Stimulated activated CD4-positive, alpha-beta T cell treated with anti-CD3 and anti-CD28 coated beads, Interleukin-1b, Interleukin-23, amount 100 ng/mL, for 24 hours (primary cell): Measurements from ENCODE around the gene BMPER.

Experiments used
- DNase-seq, 4 experiments: peaks; one replicate each; pipeline ENCODE4 v3.0.0-alpha.2; 2020; ENCODE audit warnings: low read depth in 4 of 4, low spot score in 1 of 4

The BMPER gene

DNA sequence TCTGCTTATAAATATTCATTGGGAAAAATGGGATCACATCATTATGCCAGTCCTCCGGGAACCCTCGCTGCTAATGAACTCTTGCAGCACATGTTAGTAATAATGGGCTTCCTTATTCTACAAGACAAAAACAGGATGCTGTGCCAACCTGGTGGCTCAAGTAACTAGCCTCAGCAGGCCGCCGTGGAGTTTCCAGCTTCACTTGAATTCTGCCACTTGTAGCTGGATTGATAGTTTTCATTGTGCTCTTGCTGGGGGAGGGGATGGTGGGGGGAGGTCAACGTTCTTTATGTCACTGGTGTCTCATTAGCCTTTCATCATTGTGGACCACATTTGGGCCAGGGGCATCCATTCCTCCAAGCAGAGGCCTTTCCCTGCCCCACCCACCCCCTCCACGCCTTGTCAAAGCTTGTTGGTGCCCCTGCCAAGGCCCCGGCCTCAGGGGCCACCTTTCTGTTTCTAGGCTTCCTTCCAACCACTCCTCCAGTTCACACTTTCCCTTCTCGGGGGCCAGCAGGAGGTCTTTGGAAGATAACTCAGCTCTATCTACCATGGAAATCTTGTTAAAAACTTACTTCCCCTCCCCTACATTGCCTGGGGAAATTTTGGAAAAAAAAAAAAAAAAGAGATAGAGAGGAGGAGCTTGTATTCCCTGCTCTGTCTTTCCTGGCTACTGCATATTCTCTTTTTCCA, 153.9 kb downstream of the BMPER start:
- DNase-seq, result no peak

GRCh38 chr7:34060196-34060947, 155.0 kb downstream of the BMPER start:
- DNase-seq, result no peak

- DNase-seq, result no peak
Measured at GRCh38 chr7:34061149-34061548, 155.8 kb downstream of the BMPER start.

- DNase-seq, result no peak
Measured at GRCh38 chr7:34062341-34062740, 157.0 kb downstream of the BMPER start.

DNA sequence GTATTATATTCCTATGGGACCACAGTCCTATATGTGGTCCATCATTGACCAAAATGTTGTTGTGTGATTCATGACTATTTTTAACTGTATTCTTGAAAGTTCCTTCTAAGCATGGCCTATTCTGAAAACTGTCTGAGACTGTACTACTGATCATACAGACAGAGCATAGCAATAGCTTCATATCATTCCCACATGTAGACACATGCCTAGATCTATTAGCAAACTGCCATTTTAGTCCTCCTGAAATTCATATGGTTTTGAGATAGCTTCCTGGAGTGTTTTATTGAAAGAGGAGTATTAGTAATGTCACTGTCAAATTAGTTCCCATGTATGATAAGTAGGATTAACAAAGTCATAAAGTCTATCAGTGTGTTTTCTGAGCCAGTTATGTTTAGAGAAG, 157.5 kb downstream of the BMPER start:
- DNase-seq, result no peak

- DNase-seq, result no peak
Measured at GRCh38 chr7:34064519-34065158, 159.3 kb downstream of the BMPER start.

- no peak for DNase-seq
Measured at GRCh38 chr7:34066411-34066810, 161.1 kb downstream of the BMPER start.

GRCh38 chr7:34067005-34067778, 161.9 kb downstream of the BMPER start:
- DNase-seq, result no peak

DNA sequence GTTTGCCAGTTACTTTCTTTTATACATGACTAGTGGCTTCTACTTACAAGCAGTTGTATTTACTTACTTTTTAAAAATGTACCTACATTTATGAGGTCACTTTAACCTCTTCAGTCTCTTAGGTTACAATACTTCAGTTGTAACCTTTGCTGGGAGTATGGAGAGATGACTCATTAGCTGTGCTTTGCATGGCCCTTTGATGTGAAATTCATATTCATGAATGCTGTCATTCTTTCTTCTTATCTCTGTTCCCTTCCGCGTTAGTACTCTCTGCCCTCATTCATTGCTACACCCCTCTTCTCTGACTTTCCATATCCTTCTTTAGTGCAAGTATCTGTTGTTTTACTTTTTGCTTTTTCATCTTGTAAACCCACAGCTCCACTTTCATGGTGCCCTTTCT, 164.3 kb downstream of the BMPER start:
- DNase-seq, result no peak

GRCh38 chr7:34070511-34071323, 165.4 kb downstream of the BMPER start:
- DNase-seq, result no peak

DNA sequence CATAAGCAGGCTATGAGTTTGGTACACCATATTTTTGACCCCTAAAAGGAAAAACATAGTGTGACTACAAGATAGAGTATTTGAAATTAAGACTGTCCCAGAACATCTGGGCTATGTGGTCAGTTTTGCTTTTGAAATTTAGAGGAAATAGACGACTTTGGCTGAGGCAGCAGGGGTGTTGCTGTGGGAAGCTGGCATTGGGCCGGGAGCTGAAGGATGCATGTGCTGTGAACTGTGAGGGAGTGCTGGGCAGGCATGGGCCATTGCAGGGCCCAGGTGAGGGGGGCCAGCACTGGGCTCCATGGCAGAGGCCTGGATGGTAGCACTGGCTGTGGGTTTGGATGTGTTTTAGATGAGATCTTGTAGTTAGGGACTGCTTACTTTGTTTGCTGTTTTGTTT, 168.3 kb downstream of the BMPER start:
- DNase-seq, result no peak

- DNase-seq, result no peak
Measured at GRCh38 chr7:34074421-34074820, 169.1 kb downstream of the BMPER start.

DNA sequence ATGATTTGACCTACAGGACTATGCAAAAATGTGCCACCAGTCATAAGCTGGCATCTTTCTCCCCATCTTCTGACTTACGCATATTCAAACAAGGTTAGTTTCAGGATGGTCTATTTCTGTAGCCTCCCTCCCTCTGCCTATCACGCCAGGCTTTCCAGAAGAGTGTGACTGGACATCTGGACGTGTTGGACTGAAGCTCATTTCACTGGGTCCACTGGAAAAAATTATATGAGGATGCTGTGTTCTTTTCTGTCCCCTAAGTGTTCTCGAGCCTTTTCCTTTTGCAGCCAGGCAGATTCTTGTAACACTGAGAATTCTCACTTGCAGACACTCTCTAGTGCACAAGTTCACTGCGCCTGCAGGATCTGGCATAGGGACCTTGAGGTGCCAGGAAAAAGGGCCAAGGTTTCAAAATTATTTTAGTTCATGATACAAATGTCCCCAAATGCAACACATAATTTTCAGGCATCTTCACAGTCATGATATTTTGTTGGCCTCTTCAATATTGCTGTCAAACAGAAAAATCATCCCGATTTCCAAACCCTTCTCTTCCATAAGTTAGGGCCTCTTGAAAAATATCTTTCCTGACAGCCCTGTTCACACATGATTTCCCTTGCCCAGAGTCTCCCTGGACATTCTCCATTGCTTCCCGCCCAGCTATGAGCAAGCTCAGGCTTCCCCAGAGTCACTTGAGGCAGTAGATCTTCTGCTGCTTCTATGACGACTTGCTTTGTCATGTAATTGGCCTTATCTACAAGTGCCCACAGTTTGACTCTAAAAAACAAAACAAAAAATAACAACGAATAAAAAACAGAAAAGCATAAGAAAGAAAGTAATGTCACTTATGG, 170.4 kb downstream of the BMPER start:
- DNase-seq, result no peak

- no peak for DNase-seq
Measured at GRCh38 chr7:34077168-34077567, 171.8 kb downstream of the BMPER start.

DNA sequence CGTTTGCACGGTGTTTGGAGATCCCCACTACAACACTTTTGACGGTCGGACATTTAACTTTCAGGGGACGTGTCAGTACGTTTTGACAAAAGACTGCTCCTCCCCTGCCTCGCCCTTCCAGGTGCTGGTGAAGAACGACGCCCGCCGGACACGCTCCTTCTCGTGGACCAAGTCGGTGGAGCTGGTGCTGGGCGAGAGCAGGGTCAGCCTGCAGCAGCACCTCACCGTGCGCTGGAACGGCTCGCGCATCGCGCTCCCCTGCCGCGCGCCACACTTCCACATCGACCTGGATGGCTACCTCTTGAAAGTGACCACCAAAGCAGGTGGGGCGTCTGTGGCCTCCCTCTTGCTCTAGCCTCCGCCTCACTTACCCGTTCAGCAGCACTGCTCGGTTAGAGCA, 173.5 kb downstream of the BMPER start:
- DNase-seq, result no peak

- no peak for DNase-seq
Measured at GRCh38 chr7:34080513-34080912, 175.2 kb downstream of the BMPER start.

GRCh38 chr7:34081935-34082334, 176.6 kb downstream of the BMPER start:
- no peak for DNase-seq

GRCh38 chr7:34083440-34083839, 178.1 kb downstream of the BMPER start:
- DNase-seq, result no peak

DNA sequence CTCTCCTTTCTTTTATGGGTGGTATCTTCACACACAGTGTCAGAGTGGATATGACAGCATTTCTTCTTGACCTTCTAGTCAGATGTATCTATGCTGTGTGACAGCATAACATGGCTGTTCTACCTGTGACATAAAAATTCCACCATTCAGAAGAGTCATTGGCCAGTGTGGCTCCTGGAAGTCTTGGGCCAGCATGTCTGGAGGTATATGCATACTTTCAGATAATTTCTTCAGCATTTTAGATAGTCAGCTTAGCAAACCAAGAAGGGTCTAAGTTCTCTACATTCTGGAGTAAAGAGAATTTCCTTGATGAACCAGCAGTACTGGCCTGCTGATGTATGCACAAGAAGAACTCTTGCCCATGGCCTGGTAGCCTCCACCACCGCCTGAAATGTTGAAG, 179.3 kb downstream of the BMPER start:
- DNase-seq, result no peak

DNA sequence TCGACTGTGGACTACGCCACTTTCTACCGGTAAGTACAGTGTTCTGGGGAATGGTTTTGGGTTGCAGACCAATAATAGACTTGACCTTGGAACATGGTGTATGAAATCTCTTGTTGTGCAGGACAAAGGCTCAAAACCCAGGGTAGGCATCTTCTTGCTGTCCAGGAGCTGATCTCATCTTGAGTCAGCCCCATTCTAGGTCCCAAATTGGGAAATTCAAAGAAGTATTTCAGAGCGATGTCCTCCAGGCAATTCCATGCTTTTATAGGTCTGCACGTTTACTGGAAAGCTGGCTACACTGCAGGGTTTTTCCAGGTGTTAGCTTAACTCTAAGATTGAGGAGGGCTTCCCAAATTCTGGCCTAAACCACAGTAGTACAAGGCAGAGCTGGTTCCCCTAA, 180.7 kb downstream of the BMPER start:
- no peak for DNase-seq
